Stimulated activated CD8-positive, alpha-beta memory T cell treated with anti-CD3 and anti-CD28 coated beads, Interleukin-15, amount 100 ng/mL, for 1 hour (primary cell): ENCODE data around the gene PSMD13.
"Not testable (repeated sequence)": the region's sequence is repeated elsewhere in the genome, so short reads cannot be mapped to it uniquely, and the experiment has no call there.

Source experiments
- DNase-seq: peaks from one replicate; pipeline ENCODE4 v3.0.0-alpha.2; 2020; ENCODE audit warnings: low read depth

Gene PSMD13

GRCh38 chr11:236774-237767, at the start of gene PSMD13:
Gene PSMD13 (plus strand): TSS chr11:236976. CDS start chr11:237050, 74 bp downstream.
- peak; percentile 76 for DNase-seq

- not testable (repeated sequence) for DNase-seq
Observed at GRCh38 chr11:189200-189783, 47.5 kb upstream of the PSMD13 start.

GRCh38 chr11:189843-190311, 46.9 kb upstream of the PSMD13 start:
- DNase-seq, result not testable (repeated sequence)

- not testable (repeated sequence) for DNase-seq
Observed at GRCh38 chr11:190546-190945, 46.2 kb upstream of the PSMD13 start.

GRCh38 chr11:191490-192478, 45.0 kb upstream of the PSMD13 start:
- not testable (repeated sequence) for DNase-seq

DNA sequence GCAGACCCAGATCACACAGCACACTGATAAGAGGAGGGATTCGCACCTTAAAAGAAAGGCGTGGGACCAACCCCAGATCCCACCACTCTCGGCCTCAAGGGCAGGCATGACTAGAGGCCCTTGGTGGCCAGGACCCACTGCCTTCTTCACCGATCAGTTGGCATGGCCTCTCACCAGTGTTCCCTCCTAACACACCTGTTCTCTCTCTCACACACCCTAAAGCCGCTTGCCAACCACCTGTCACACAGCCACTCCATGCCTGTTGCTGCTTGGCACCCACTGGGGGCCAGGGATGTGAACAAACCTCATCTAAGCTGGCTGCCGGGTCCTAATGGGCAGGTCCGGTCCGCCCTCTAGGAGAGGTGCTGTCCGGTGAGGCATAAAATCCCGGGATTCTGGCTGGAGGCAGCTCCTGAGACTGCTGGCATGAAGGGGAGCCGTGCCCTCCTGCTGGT, 44.1 kb upstream of the PSMD13 start, which contains the start of gene SCGB1C1:
Gene SCGB1C1, plus strand, starts transcription at position 405 of the 455 bp plus-strand sequence. Its CDS starts 22 bp downstream, at position 427.
- not testable (repeated sequence) for DNase-seq

- DNase-seq, result not testable (repeated sequence)
Observed at GRCh38 chr11:193481-193880, 43.3 kb upstream of the PSMD13 start.

GRCh38 chr11:196786-197731, 39.7 kb upstream of the PSMD13 start:
- no peak for DNase-seq

DNA sequence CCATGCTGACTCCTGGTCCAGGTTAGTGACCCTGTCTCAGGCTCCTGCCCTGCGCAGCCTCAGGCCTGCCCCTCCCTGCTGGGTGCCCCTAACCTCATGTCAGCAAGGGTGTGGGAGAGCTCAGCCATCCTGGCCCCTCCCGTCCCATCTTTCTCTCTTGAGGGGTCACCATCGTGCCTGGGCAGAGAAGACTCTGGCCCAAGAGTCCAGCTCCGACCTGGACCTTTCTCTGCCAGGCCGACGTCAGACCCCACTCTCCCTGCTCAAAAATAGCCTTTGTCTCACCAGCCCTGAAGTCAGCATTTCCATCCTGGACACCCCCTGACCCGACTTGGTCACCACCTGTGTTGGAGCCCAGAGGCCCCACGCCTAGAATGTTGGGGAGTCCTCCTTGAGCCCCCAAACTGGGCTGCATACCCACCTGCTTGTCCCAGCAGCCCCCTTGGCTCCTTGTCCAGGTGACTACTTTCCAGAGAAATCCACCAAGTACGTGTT, 39.0 kb upstream of the PSMD13 start:
- no peak for DNase-seq

DNA sequence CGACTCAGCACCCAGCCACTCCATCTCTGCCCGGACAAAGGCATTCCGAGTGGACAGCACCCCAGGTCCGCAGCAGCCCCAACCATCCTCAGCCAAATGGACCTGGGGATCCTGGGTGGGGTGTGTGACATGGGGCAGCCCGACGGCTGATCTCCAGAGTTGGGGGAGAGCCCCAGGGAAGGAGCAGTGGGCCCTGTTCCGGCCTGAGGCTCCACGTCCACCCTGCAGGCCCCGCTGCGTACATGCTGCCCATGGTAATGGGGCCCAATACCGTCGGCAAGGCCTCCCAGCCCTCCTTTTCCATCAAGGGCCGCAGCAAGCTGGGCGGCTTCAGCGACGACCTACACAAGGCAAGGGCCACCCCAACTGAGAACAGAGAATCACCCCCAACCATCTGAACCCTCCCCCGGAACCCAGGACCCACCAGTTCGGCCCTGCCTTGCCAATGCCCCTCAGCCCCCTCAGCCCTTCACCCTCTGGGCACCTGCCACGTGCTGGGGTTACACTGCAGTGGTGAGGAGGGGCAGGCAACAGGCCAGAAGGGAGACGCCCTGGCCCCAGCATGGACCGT, 38.5 kb upstream of the PSMD13 start:
- DNase-seq, result no peak

DNA sequence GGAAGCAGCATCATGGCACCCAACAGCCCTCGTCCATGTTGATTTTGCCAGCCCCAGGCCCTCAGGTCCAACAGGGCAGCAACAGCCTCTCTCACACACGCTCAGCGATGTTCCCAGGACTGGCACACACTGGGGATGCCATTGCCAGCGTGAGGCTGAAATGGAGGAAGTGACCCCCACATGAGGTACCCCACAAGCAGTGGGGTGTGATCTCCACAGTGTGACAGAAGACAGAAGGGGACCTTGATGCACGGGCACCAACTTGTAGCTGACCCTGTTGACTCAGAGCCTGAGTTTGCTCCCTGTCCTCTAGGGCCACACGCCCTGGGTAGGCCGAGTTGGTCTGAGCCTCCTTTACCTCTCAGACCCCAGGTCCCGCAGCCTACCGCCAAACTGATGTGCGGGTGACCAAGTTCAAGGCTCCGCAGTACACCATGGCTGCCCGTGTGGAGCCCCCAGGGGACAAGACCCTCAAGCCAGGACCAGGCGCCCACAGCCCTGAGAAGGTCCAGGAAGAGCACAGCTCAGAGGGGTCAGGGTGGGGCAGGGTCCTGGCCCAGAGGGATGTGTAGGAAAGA, 37.7 kb upstream of the PSMD13 start:
- no peak for DNase-seq

- no peak for DNase-seq
Observed at GRCh38 chr11:199782-200181, 37.0 kb upstream of the PSMD13 start.

DNA sequence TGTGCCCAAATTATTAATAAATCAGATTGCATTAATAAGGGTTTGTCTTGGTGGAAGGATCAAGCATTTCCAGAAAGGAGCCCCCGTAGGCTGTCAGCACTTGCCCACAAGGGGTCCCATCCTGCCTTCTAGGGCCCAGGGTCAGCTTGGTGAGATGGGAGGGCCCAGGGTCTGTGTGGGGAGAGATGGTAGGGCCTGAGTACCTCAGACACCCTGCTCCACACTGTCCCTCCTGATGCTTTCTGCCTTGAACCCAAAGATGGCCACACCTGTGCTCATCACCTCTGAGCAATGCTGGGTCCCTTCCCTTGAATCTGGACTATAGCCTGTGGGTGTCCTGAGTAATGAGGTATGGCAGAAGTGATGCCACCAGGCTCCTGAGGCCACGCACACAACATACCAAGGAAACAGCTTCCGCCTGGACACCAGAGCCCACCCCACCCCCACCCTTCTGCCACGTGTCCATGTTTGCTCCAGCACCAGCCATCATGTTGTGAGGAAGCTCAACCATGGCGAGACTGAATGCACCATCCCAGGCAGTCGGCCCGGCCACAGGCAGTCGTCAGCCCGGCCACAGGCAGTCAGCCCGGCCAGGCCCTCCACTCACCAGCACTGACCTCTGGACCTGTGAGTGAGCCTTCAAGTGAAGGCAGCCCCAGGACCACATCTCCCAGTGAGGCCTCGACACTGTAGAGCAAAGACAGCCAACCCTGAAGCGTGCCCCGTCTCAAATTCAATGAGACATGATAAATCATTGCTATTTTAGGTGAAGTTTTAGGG, 36.4 kb upstream of the PSMD13 start:
- no peak for DNase-seq

- no peak for DNase-seq
Observed at GRCh38 chr11:201966-202365, 34.8 kb upstream of the PSMD13 start.

GRCh38 chr11:202490-202889, 34.3 kb upstream of the PSMD13 start:
- DNase-seq, result no peak

DNA sequence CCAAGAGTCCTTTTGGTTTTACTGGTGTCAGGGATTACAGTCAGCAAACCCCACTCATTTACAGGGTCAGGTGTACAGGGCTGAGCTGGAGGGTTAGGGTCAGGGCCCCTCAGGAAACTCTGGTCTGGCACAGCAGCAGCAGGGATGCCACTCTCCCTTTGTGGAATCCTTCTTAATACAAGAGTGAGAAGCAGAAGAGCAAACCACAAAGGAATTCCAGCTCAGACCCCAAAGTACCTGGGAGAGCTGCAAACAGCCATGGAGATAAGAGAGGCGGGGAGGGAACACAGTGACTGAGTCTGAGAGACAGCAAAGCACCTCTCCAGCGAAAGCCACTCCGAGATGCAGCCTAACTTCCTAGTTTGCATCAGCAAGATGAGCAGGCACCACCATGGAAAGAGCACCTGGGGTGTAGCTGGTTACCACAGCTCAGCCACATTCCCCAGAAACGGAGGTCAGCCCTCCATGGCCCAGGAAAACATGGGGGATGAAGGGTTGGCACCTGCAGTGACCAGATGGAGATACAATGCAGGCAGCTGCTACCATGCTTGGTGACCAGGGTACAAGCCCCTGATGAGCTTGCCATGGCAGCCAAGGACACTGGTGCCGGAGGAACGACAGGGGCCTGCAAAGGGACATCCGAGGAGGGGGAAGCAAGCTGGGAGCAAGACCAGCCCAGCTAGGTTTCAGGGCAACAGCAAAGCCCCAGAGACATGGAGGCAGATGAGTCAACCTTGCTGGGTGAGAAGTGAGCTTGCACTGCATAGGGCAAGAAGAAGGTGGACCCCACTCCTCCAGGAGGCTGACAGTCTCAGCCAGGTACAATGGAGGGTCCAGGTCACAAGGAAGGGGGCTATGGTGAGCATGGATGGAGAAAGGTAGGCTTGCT, 33.5 kb upstream of the PSMD13 start:
- DNase-seq, result no peak

DNA sequence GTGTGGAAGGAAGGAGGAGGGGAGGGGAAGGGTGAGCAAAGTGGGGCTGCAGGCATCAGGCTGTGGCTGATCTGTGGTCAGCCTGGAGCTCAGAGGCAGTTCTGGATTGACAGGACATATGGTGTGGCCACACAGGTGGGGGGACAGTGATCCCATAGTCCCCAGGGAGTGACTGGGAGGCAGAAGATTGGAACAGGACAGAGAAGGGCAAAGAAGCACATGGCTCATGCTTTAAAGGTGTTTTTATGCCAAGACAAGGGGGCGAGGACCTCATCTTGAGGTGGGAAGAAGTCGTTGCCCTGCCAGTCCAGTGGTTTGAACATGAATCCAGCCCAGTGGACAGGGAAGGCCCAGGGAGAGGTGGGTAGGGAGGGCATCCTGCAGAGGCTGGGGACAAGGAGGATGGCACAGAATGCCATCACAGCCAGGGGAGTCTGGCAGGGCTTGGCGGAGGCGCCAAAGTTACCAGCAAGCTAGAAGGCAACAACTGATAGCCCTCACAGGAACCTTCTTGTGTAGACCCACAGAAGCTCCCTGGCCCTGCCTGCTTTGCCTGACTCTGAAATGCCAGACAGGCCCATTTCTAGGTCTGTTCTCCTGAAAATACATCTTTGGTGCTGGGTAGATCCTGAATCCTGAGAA, 32.7 kb upstream of the PSMD13 start:
- DNase-seq, result no peak
